Body of pancreas (tissue), 4 donors: ENCODE measurements around the gene MAPKAPK2. TPM values are rescaled to one million over a fixed set of nuclear protein-coding genes. Genes with fewer than 3 reads are reported as not detected.

ENCODE experiments used
- ATAC-seq: fragments of 150-250 bp; one replicate; pipeline ENCODE4 v1.9.1; 2016
- DNase-seq, 4 donors: peaks; one replicate each; pipeline ENCODE4 v3.0.0-alpha.2; 2019
- H3K27ac ChIP-seq, 4 donors: fragments of 200-600 bp; sonication (generic); 1 replicate in 3 of 4; 2 replicates in 1 of 4; pipeline versions ENCODE4 v1.5.1 to v1.6.1; 2016 to 2019; ENCODE audit warnings: mild to moderate bottlenecking in 1 of 4, mixed read lengths in 1 of 4, moderate library complexity in 1 of 4
- H3K27me3 ChIP-seq, 2 donors: fragments of 200-600 bp; sonication (generic); one replicate each; pipeline ENCODE4 v1.6.0; 2016; ENCODE audit warnings: mild to moderate bottlenecking in 1 of 2
- H3K36me3 ChIP-seq, 2 donors: fragments of 200-600 bp; sonication (generic); replicated peaks in 1 of 2; 2 replicates each; pipeline ENCODE4 v1.5.1; 2016; ENCODE audit warnings: low read depth in 2 of 2; ENCODE audit not compliant: insufficient read depth in 1 of 2
- H3K4me1 ChIP-seq: fragments of 200-600 bp; sonication (generic); one replicate; pipeline ENCODE4 v1.6.0; 2016
- H3K4me3 ChIP-seq, 2 donors: fragments of 200-600 bp; sonication (generic); 1 replicate in 1 of 2; 2 replicates in 1 of 2; pipeline ENCODE4 v1.5.1; 2016 to 2019
- H3K9me3 ChIP-seq, 3 donors: fragments of 200-600 bp; sonication (generic); 1 replicate in 2 of 3; 2 replicates in 1 of 3; pipeline ENCODE4 v1.5.1; 2016
- CTCF ChIP-seq, 7 experiments: fragments of 450-650 bp in 4 of 7; fragments of 200-600 bp in 3 of 7; sonication (generic) in 3 of 7; IDR thresholded peaks; one replicate each; pipeline ENCODE4 v1.5.1; 2016 to 2019; ENCODE audit warnings: antibody characterized with exemption in 7 of 7
- POLR2A ChIP-seq, 3 donors: fragments of 450-650 bp; IDR thresholded peaks; one replicate each; pipeline ENCODE4 v1.6.1; 2016; ENCODE audit warnings: antibody characterized with exemption in 3 of 3, mild to moderate bottlenecking in 2 of 3
- WGBS, 2 donors: methylation state at CpG; one replicate each; pipeline ENCODE4 v1.1.5; 2017; 5-methylcytosine and 5-hydroxymethylcytosine counted together
- intact Hi-C: fragments of 100-400 bp; cut with DNase I; formaldehyde crosslinking; loops from one replicate; pipeline ENCODE4 v1.15.1; 2023
- total RNA-seq, 2 donors: library from RNA; depleted of rRNA; stranded (reverse); fragments of >200 nt; gene quantifications; one replicate each; pipeline ENCODE4 v1.1.0, GENCODE V29; 2016

MAPKAPK2 gene
- total RNA-seq, 2 donors from 2014 or later = 29.1 to 46.5 TPM

- Histone ChIP-seq H3K9me3 (no peaks in the 10 kb centered on the region), H3K27me3 (no peaks in the 10 kb centered on the region), H3K4me3 (no peak overlapping the region), H3K27ac (peak overlapping the region in 1 of 4 donors; percentile 12), H3K36me3 (no peaks in the 10 kb centered on the region), H3K4me1 (peaks cover 80% of the 10 kb centered on the region)
- no peak for TF ChIP-seq POLR2A (IDR thresholded peaks at IDR 0.05)
- no peak for TF ChIP-seq CTCF (IDR thresholded peaks at IDR 0.05)
- DNase-seq = no peak
- intact Hi-C loops = no loop called here
- ATAC-seq = no peak
- WGBS, 2 donors = 66 to 77% methylated on average over 8 to 9 of the region's 9 CpGs
These were observed 11.0 kb downstream of the MAPKAPK2 start for GRCh38 chr1:206695733-206696132.

GRCh38 chr1:206696812-206697585 is 12.3 kb downstream of the MAPKAPK2 start:
- Histone ChIP-seq H3K27me3 (no peaks in the 10 kb centered on the region), H3K4me3 (no peak overlapping the region), H3K27ac (peak overlapping the region in 2 of 4 donors; percentile 9 to 34), H3K9me3 (no peaks in the 10 kb centered on the region), H3K4me1 (peaks cover 74% of the 10 kb centered on the region), H3K36me3 (no peaks in the 10 kb centered on the region)
- 56 to 62% methylated on average over 4 of the region's 4 CpGs for WGBS, 2 donors
- intact Hi-C loops = no loop called here
- TF ChIP-seq CTCF (IDR thresholded peaks at IDR 0.05) = no peak
- TF ChIP-seq POLR2A (IDR thresholded peaks at IDR 0.05) = no peak
- no peak for ATAC-seq
- no peak for DNase-seq

GRCh38 chr1:206698011-206698410 is 13.3 kb downstream of the MAPKAPK2 start:
- no peak overlapping the region for H3K27ac ChIP-seq
- intact Hi-C loops = no loop called here
- H3K27me3 ChIP-seq = no peaks in the 10 kb centered on the region
- H3K4me3 ChIP-seq = no peak overlapping the region
- no peak for DNase-seq
- ATAC-seq = no peak
- no peak for TF ChIP-seq CTCF (IDR thresholded peaks at IDR 0.05)
- no peak for TF ChIP-seq POLR2A (IDR thresholded peaks at IDR 0.05)
- H3K4me1 ChIP-seq = peaks cover 73% of the 10 kb centered on the region
- WGBS, 2 donors = 64 to 77% methylated on average over 2 of the region's 2 CpGs
- H3K36me3 ChIP-seq = no peaks in the 10 kb centered on the region
- H3K9me3 ChIP-seq = no peaks in the 10 kb centered on the region

GRCh38 chr1:206699000-206699586 is 14.4 kb downstream of the MAPKAPK2 start:
- H3K4me3 ChIP-seq = no peak overlapping the region
- 67 to 89% methylated on average over 7 of the region's 7 CpGs for WGBS, 2 donors
- peaks cover 71% of the 10 kb centered on the region for H3K4me1 ChIP-seq
- peak overlapping the region in 1 of 4 donors; percentile 26 for H3K27ac ChIP-seq
- ATAC-seq (no peak), DNase-seq (no peak)
- H3K27me3 ChIP-seq = no peaks in the 10 kb centered on the region
- H3K9me3 ChIP-seq = no peaks in the 10 kb centered on the region
- no peaks in the 10 kb centered on the region for H3K36me3 ChIP-seq
- intact Hi-C loops = no loop called here
- TF ChIP-seq CTCF (IDR thresholded peaks at IDR 0.05) (no peak), POLR2A (IDR thresholded peaks at IDR 0.05) (no peak)
